H1 (cell line): ENCODE measurements around the gene INPP5A. TPM values are rescaled to one million over a fixed set of nuclear protein-coding genes. Genes with fewer than 3 reads are reported as not detected.
A peak's percentile ranks its signal among the peaks of the same experiment; 100 is the strongest.

Experiments used
- CTCF ChIA-PET: fragments of 300-600 bp; sonication (Branson Sonifier 250); formaldehyde crosslinking; loops from one replicate; lab custom pipeline; 2021; ENCODE audit not compliant: partially characterized antibody; lab: Charles Lee
- POLR2A ChIA-PET: fragments of 300-600 bp; sonication (Branson Sonifier 250); formaldehyde crosslinking; loops from one replicate; lab custom pipeline; 2021; ENCODE audit warnings: inconsistent platforms; ENCODE audit not compliant: partially characterized antibody; lab: Charles Lee
- DNase-seq, 2 experiments: peaks; one replicate each; pipeline versions ENCODE4 v3.0.0 to v3.0.0-alpha.2; 2010 to 2022; ENCODE audit warnings: low spot score in 2 of 2, low read depth in 1 of 2, mixed read lengths in 1 of 2
- FAIRE-seq: peaks from 2 replicates; lab custom pipeline; 2011; peaks lifted over from hg19 to GRCh38; lab: Jason Lieb, UNC
- H2AFZ ChIP-seq: 2 replicates; pipeline ENCODE4 v1.8.1; 2012; ENCODE audit warnings: low read length, inconsistent platforms
- H2AK5ac ChIP-seq: 2 replicates; pipeline ENCODE4 v1.6.1; 2013; ENCODE audit warnings: low read depth, low read length
- H2BK120ac ChIP-seq: replicated peaks from 2 replicates; pipeline ENCODE3; 2013; ENCODE audit warnings: low read depth, low read length, inconsistent platforms
- H2BK12ac ChIP-seq: 2 replicates; pipeline ENCODE4 v1.6.1; 2013; ENCODE audit warnings: low read depth, low read length
- H2BK15ac ChIP-seq: 2 replicates; pipeline ENCODE4 v1.6.1; 2013; ENCODE audit warnings: low read length
- H2BK20ac ChIP-seq: 2 replicates; pipeline ENCODE4 v1.6.1; 2013; ENCODE audit warnings: low read length
- H2BK5ac ChIP-seq: 2 replicates; pipeline ENCODE4 v1.6.1; 2013; ENCODE audit warnings: low read depth, low read length
- H3K14ac ChIP-seq: 2 replicates; pipeline ENCODE4 v1.6.1; 2013; ENCODE audit warnings: inconsistent platforms; ENCODE audit not compliant: insufficient read length
- H3K18ac ChIP-seq: 2 replicates; pipeline ENCODE4 v1.6.1; 2013; ENCODE audit warnings: low read length; ENCODE audit errors: extremely low read depth
- H3K23ac ChIP-seq: 2 replicates; pipeline ENCODE4 v1.6.1; 2013; ENCODE audit warnings: inconsistent platforms; ENCODE audit not compliant: insufficient read length
- H3K23me2 ChIP-seq: 2 replicates; pipeline ENCODE4 v1.6.1; 2013; ENCODE audit warnings: low read depth, low read length
- H3K27ac ChIP-seq: 2 replicates; pipeline ENCODE4 v1.6.1; 2011; ENCODE audit warnings: low read depth, low read length, inconsistent platforms
- H3K27me3 ChIP-seq, 4 experiments: replicated peaks in 1 of 4; 1 replicate in 1 of 4; 2 replicates in 3 of 4; pipeline versions ENCODE4 v1.6.1 to v1.8.1; 2011 to 2013; ENCODE audit warnings: low read length in 3 of 4, mild to moderate bottlenecking in 3 of 4, inconsistent platforms in 2 of 4, mixed read lengths in 2 of 4, moderate library complexity in 1 of 4; ENCODE audit not compliant: control insufficient read depth in 3 of 4, insufficient read depth in 3 of 4; ENCODE audit errors: extremely low read depth in 1 of 4
- H3K36me3 ChIP-seq, 4 experiments: 2 replicates each; pipeline versions ENCODE4 v1.6.1 to v1.8.1; 2011 to 2013; ENCODE audit warnings: mild to moderate bottlenecking in 4 of 4, low read length in 3 of 4, moderate library complexity in 2 of 4, control low read depth in 1 of 4, inconsistent platforms in 1 of 4; ENCODE audit not compliant: insufficient read depth in 4 of 4, control insufficient read depth in 2 of 4
- H3K4ac ChIP-seq: replicated peaks from 2 replicates; pipeline ENCODE3; 2013; ENCODE audit warnings: low read length, low read depth, mixed read lengths, inconsistent platforms; ENCODE audit not compliant: insufficient read length
- H3K4me1 ChIP-seq, 4 experiments: replicated peaks in 1 of 4; 1 replicate in 1 of 4; 2 replicates in 3 of 4; pipeline versions ENCODE4 v1.6.1 to v1.8.1; 2011 to 2013; ENCODE audit warnings: low read length in 3 of 4, inconsistent platforms in 2 of 4, mixed read lengths in 1 of 4; ENCODE audit not compliant: insufficient read depth in 4 of 4, control insufficient read depth in 3 of 4
- H3K4me2 ChIP-seq, 2 experiments: 2 replicates each; pipeline versions ENCODE4 v1.6.1 to v1.8.1; 2011 to 2013; ENCODE audit warnings: low read depth in 2 of 2, low read length in 2 of 2, control low read depth in 1 of 2, inconsistent platforms in 1 of 2, mild to moderate bottlenecking in 1 of 2; ENCODE audit not compliant: insufficient read depth in 1 of 2
- H3K4me3 ChIP-seq, 4 experiments: fragments of 200-600, 300-600 bp in 1 of 4; sonication (generic), shearing (Covaris generic), sonication (Bioruptor Twin) in 1 of 4; 2 replicates each; pipeline versions ENCODE4 v1.5.1 to v1.8.1; 2011 to 2016; ENCODE audit warnings: low read length in 4 of 4, low read depth in 3 of 4, control low read depth in 2 of 4, inconsistent platforms in 2 of 4, mild to moderate bottlenecking in 2 of 4, mixed read lengths in 1 of 4, moderate library complexity in 1 of 4; ENCODE audit not compliant: insufficient read depth in 2 of 4; ENCODE audit errors: extremely low read depth in 1 of 4
- H3K56ac ChIP-seq: replicated peaks from 2 replicates; pipeline ENCODE3; 2013; ENCODE audit warnings: low read depth, mild to moderate bottlenecking, mixed read lengths, low read length, inconsistent platforms; ENCODE audit not compliant: insufficient read length
- H3K79me1 ChIP-seq: 2 replicates; pipeline ENCODE4 v1.6.1; 2013; ENCODE audit warnings: low read depth, low read length, control low read depth
- H3K79me2 ChIP-seq, 2 experiments: 2 replicates each; pipeline versions ENCODE4 v1.6.1 to v1.8.1; 2012 to 2013; ENCODE audit warnings: low read length in 2 of 2, mild to moderate bottlenecking in 2 of 2, inconsistent platforms in 1 of 2; ENCODE audit not compliant: insufficient read depth in 2 of 2, control insufficient read depth in 1 of 2
- H3K9ac ChIP-seq, 4 experiments: replicated peaks in 1 of 4; 1 replicate in 1 of 4; 2 replicates in 3 of 4; pipeline versions ENCODE4 v1.6.1 to v1.8.1; 2011 to 2013; ENCODE audit warnings: low read depth in 3 of 4, low read length in 3 of 4, control low read depth in 2 of 4, mild to moderate bottlenecking in 2 of 4, moderate library complexity in 2 of 4, inconsistent platforms in 1 of 4; ENCODE audit errors: extremely low read depth in 1 of 4
- H3K9me3 ChIP-seq, 2 experiments: 2 replicates each; pipeline versions ENCODE4 v1.6.1 to v1.8.1; 2012 to 2013; ENCODE audit warnings: mild to moderate bottlenecking in 2 of 2, moderate library complexity in 2 of 2, control low read depth in 1 of 2, inconsistent platforms in 1 of 2, low read depth in 1 of 2, low read length in 1 of 2, mixed read lengths in 1 of 2; ENCODE audit not compliant: insufficient read depth in 2 of 2
- H4K20me1 ChIP-seq, 2 experiments: replicated peaks in 1 of 2; 2 replicates each; pipeline versions ENCODE3 to v1.8.1; 2011 to 2013; ENCODE audit warnings: inconsistent platforms in 2 of 2, low read length in 2 of 2, mild to moderate bottlenecking in 1 of 2; ENCODE audit not compliant: insufficient read depth in 2 of 2, control insufficient read depth in 1 of 2
- H4K5ac ChIP-seq: 2 replicates; pipeline ENCODE4 v1.6.1; 2013; ENCODE audit warnings: low read length, low read depth, mixed read lengths, inconsistent platforms; ENCODE audit not compliant: insufficient read length
- H4K8ac ChIP-seq: 2 replicates; pipeline ENCODE4 v1.8.0; 2013; ENCODE audit warnings: mild to moderate bottlenecking, moderate library complexity, low read length, inconsistent platforms; ENCODE audit not compliant: insufficient read depth; ENCODE audit errors: extremely low read depth
- H4K91ac ChIP-seq: replicated peaks from 2 replicates; pipeline ENCODE3; 2013; ENCODE audit warnings: low read length, mixed read lengths, inconsistent platforms; ENCODE audit not compliant: insufficient read length
- EGR1 ChIP-seq: IDR thresholded peaks from 2 replicates; pipeline ENCODE4 v1.6.1; 2011; ENCODE audit warnings: low read depth, low read length, borderline replicate concordance
- MAX ChIP-seq: IDR thresholded peaks from 2 replicates; pipeline ENCODE4 v1.6.1; 2012; ENCODE audit warnings: inconsistent platforms
- RAD21 ChIP-seq, 2 experiments: IDR thresholded peaks in 1 of 2; conservative IDR thresholded peaks in 1 of 2; 2 replicates each; pipeline ENCODE4 v1.6.1; 2011; ENCODE audit warnings: low read depth in 2 of 2, low read length in 2 of 2, improper control_type of control experiment in 1 of 2, inconsistent platforms in 1 of 2, mild to moderate bottlenecking in 1 of 2, moderate library complexity in 1 of 2
- RXRA ChIP-seq: IDR thresholded peaks from 2 replicates; pipeline ENCODE4 v1.6.1; 2011; ENCODE audit warnings: low read depth, mild to moderate bottlenecking, low read length, moderate library complexity; ENCODE audit not compliant: insufficient read depth
- SP4 ChIP-seq: IDR thresholded peaks from 2 replicates; pipeline ENCODE4 v1.6.1; 2012; ENCODE audit warnings: low read length, inconsistent platforms
- TEAD4 ChIP-seq: IDR thresholded peaks from 2 replicates; pipeline ENCODE4 v1.6.1; 2012; ENCODE audit warnings: low read depth, low read length, inconsistent platforms, mixed read lengths
- WGBS, 2 experiments: shearing (Covaris generic) in 1 of 2; methylation state at CpG; one replicate each; pipeline versions ENCODE4 v1.1.6 to v1.1.7; 2013 to 2015; ENCODE audit warnings: low lambda C conversion rate in 2 of 2, mixed read lengths in 2 of 2, inconsistent platforms in 1 of 2, low coverage in 1 of 2, missing lambda C conversion rate in 1 of 2; ENCODE audit not compliant: insufficient replicate concordance in 2 of 2, insufficient coverage in 1 of 2, insufficient read length in 1 of 2; ENCODE audit errors: extremely low coverage in 1 of 2, missing lambda C conversion rate in 1 of 2; 5-methylcytosine and 5-hydroxymethylcytosine counted together
- polyA plus RNA-seq, 7 experiments: library from polyadenylated mRNA; depleted of rRNA in 3 of 7; stranded (reverse) in 5 of 7; unstranded in 2 of 7; fragments of >200 nt in 5 of 7; fragments of 200-250 nt in 2 of 7; gene quantifications; 1 replicate in 5 of 7; 2 replicates in 1 of 7; 4 replicates in 1 of 7; pipeline versions ENCODE4 v1.2.1 to v1.2.3, GENCODE V29; 2011 to 2013; ENCODE audit warnings: missing spikeins in 2 of 7, mixed read lengths in 2 of 7
- total RNA-seq: library from RNA; stranded (reverse); fragmentation: NEBNext Ultra II Directional; extraction: Animal tissue kit (Norgen Biotek cat#: 25700); gene quantifications from 2 replicates; pipeline ENCODE4 v1.2.1, GENCODE V29; 2021

INPP5A gene
- total and polyA plus RNA-seq, 2 of the 8 experiments (the other 6 are each of a cell fraction or from before 2014, with no cell fraction given), result 19.7 to 27.5 TPM

DNA sequence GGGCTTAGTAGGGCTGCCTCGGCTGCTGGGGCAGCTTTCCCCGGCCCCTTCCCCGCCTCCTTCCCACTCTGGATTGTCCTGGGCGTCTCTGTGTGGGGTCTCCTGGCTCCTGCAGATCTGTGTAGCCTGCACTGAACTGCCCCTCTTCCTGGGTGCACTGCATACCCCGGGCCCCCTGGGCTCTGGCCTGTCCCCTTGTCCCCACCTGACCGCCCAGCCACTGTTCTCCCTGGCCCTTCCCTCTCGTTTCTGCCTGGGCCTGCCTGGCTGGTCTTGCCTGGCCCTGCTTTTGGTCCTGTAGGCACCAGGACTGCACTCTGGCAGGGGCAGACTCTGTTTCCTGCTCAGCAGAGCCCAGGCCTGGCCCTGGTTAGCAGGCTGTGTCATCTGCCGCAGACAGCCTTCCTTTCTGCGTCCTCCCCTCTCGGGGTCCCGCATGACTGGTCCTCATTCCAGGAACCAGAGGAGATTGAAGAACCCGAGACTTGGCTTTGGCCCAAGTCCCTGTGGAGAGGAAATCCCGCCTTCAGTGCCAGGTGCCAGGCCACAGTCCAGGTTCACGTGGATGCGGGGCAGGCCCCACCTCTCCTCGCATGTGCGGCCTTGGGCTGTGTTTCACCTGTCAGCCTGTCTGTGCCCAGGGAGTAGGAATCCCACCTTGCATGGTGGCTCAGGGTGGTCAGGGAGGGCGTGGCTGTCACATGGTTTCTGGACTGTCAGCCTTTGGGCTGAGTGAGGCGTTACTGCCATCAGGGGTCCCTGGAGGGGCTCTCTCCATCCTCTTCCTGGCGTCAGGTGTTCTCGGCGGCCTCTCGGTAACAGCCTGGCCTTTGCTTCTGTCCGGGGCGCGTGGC, 9.2 kb downstream of the INPP5A start:
- no peak overlapping the region for H4K91ac ChIP-seq
- H3K4me2 ChIP-seq, result no peak overlapping the region
- H4K8ac ChIP-seq, result peak overlapping the region; percentile 29; the same call in 1 of the 2 replicates
- H3K27me3 ChIP-seq, result no peaks in the 10 kb centered on the region; a peak in 1 of 7 replicates
- CTCF ChIA-PET, result no interaction called here
- H3K23ac ChIP-seq, result no peak overlapping the region
- H2BK15ac ChIP-seq, result no peak overlapping the region
- no peak overlapping the region for H3K27ac ChIP-seq
- POLR2A ChIA-PET, result interaction anchor here (1.1 kb wide), 1 partner anchor 8 kb away, joined by 3 read pairs; no protein-coding TSS in a partner anchor
- no peak overlapping the region for H2AK5ac ChIP-seq
- H3K4ac ChIP-seq, result no peak overlapping the region
- no peak for DNase-seq
- H2BK5ac ChIP-seq, result no peak overlapping the region
- no peak overlapping the region for H3K14ac ChIP-seq
- no peak for TF ChIP-seq RAD21 (IDR thresholded peaks at IDR 0.05 in 1 of 2, conservative IDR thresholded peaks at IDR 0.05 in 1 of 2; ENCODE audit: low read depth in 2 of 2, low read length in 2 of 2)
- TF ChIP-seq TEAD4, result no peak
- no peak for TF ChIP-seq MAX
- no peak for TF ChIP-seq RXRA
- TF ChIP-seq EGR1, result no peak
- TF ChIP-seq SP4, result no peak
- TF ChIP-seq, all 59 proteins: peak for 0
- H3K18ac ChIP-seq, result no peak overlapping the region
- no peak overlapping the region for H2AFZ ChIP-seq
- H4K5ac ChIP-seq, result no peak overlapping the region
- H2BK20ac ChIP-seq, result no peak overlapping the region
- H4K20me1 ChIP-seq, result peaks cover 5 to 31% of the 10 kb centered on the region in 2 experiments
- H3K4me1 ChIP-seq, result peaks cover 0 to 7% (median 6%) of the 10 kb centered on the region in 4 experiments; a peak in 6 of 7 replicates
- H3K4me3 ChIP-seq, result no peak overlapping the region
- H3K79me2 ChIP-seq, result peaks cover 0 to 44% of the 10 kb centered on the region in 2 experiments; a peak in 2 of 4 replicates
- no peaks in the 10 kb centered on the region for H3K23me2 ChIP-seq
- no peak overlapping the region for H2BK120ac ChIP-seq
- H3K9me3 ChIP-seq, result no peaks in the 10 kb centered on the region
- peaks cover 16% of the 10 kb centered on the region for H3K79me1 ChIP-seq
- no peak overlapping the region for H3K56ac ChIP-seq
- no peak overlapping the region for H2BK12ac ChIP-seq
- 89% methylated on average over 24 of the region's 26 CpGs; no CpG with 5 or more reads in 1 of the 2 experiments for WGBS, 2 experiments
- FAIRE-seq, result no peak
- no peaks in the 10 kb centered on the region for H3K36me3 ChIP-seq
- H3K9ac ChIP-seq, result no peak overlapping the region
